ENCODE data around the gene ZNF385B.

GRCh38 chr2:179525340-179525739 lies 336.1 kb downstream of the ZNF385B start:
- TF ChIP-seq CTCF (IDR thresholded peaks at IDR 0.05) (no peak), POLR2A (IDR thresholded peaks at IDR 0.05) (no peak)
